GM12872 (cell line): ENCODE measurements around the gene ST14.

ENCODE experiments used
- CTCF ChIP-seq: IDR thresholded peaks from 3 replicates; pipeline ENCODE4 v1.5.1; 2011; ENCODE audit warnings: low read depth, mild to moderate bottlenecking, low read length, moderate library complexity; ENCODE audit not compliant: insufficient read depth

Gene ST14

GRCh38 chr11:130165601-130166456 is 6.2 kb downstream of the ST14 start:
- TF ChIP-seq CTCF = no peak

GRCh38 chr11:130166457-130166784 is 6.8 kb downstream of the ST14 start:
- no peak for TF ChIP-seq CTCF

GRCh38 chr11:130167146-130167545 is 7.6 kb downstream of the ST14 start:
- TF ChIP-seq CTCF = no peak

GRCh38 chr11:130168105-130168504 is 8.5 kb downstream of the ST14 start:
- no peak for TF ChIP-seq CTCF

GRCh38 chr11:130170345-130170744 is 10.8 kb downstream of the ST14 start:
- no peak for TF ChIP-seq CTCF

GRCh38 chr11:130171534-130171933 is 12.0 kb downstream of the ST14 start:
- no peak for TF ChIP-seq CTCF

- TF ChIP-seq CTCF = no peak
Observed at GRCh38 chr11:130174642-130175041, 15.1 kb downstream of the ST14 start.
